ENCODE measurements around the gene NAP1L1.
A peak's percentile ranks its signal among the peaks of the same experiment; 100 is the strongest.

Gene NAP1L1

GRCh38 chr12:76031414-76032042 lies 53.0 kb downstream of the NAP1L1 start, which contains the start of gene PHLDA1:
Gene PHLDA1, minus strand, starts transcription at chr12:76031776.
- peak within 1 kb of the TSS; percentile 63 for H3K27ac ChIP-seq (replicated peaks)

DNA sequence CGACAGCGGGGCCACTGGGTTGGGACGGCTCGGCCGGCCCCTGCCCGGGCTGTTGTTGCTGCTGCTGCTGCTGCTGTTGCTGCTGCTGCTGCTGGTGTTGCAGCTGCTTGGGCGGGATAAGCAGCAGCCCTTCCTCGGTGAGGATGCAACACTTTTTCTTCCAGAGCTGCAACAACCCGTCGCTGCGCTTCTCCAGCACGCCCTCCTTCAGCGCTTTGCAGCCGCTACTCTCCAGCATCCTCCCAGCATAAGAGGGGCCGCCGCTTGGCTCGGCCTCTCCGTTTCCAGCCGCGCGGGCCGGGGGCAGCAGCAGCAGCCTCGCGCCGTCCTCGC lies 53.4 kb downstream of the NAP1L1 start:
- peak overlapping the region; percentile 64 for H3K4me3 ChIP-seq (replicated peaks; ENCODE audit: insufficient read depth, low read length)
- peaks cover 8% of the 10 kb centered on the region for H3K27me3 ChIP-seq (ENCODE audit: insufficient read depth, poor library complexity, severe bottlenecking)
- no peak overlapping the region for H3K27ac ChIP-seq (replicated peaks)
- no peak for DNase-seq (ENCODE audit: low read depth in 1 of 2, low spot score in 1 of 2)
- TF ChIP-seq, protein P1, sequence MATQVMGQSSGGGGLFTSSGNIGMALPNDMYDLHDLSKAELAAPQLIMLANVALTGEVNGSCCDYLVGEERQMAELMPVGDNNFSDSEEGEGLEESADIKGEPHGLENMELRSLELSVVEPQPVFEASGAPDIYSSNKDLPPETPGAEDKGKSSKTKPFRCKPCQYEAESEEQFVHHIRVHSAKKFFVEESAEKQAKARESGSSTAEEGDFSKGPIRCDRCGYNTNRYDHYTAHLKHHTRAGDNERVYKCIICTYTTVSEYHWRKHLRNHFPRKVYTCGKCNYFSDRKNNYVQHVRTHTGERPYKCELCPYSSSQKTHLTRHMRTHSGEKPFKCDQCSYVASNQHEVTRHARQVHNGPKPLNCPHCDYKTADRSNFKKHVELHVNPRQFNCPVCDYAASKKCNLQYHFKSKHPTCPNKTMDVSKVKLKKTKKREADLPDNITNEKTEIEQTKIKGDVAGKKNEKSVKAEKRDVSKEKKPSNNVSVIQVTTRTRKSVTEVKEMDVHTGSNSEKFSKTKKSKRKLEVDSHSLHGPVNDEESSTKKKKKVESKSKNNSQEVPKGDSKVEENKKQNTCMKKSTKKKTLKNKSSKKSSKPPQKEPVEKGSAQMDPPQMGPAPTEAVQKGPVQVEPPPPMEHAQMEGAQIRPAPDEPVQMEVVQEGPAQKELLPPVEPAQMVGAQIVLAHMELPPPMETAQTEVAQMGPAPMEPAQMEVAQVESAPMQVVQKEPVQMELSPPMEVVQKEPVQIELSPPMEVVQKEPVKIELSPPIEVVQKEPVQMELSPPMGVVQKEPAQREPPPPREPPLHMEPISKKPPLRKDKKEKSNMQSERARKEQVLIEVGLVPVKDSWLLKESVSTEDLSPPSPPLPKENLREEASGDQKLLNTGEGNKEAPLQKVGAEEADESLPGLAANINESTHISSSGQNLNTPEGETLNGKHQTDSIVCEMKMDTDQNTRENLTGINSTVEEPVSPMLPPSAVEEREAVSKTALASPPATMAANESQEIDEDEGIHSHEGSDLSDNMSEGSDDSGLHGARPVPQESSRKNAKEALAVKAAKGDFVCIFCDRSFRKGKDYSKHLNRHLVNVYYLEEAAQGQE (IDR thresholded peaks at IDR 0.05; ENCODE audit: insufficient replicate concordance, low read depth) = no peak
- no peak for TF ChIP-seq POLR2AphosphoS5 (IDR thresholded peaks at IDR 0.05; ENCODE audit: low read depth)
- TF ChIP-seq SPI1 (IDR thresholded peaks at IDR 0.05; ENCODE audit: borderline replicate concordance, low read depth) = no peak
- no peak for TF ChIP-seq GABPA (IDR thresholded peaks at IDR 0.05; ENCODE audit: low read depth)
- TF ChIP-seq CTCF (IDR thresholded peaks at IDR 0.05; ENCODE audit: insufficient read depth, low read length) = no peak

More at GRCh38 chr12:76031414-76032042, 53.0 kb downstream of the NAP1L1 start, which contains the start of gene PHLDA1:
- peak; percentile 56 to 85 for DNase-seq (ENCODE audit: low read depth in 1 of 2, low spot score in 1 of 2)
- TF ChIP-seq CTCF (IDR thresholded peaks at IDR 0.05; ENCODE audit: insufficient read depth, low read length) = peak; percentile 24
- TF ChIP-seq, protein P1 (IDR thresholded peaks at IDR 0.05; ENCODE audit: insufficient replicate concordance, low read depth) = no peak
- TF ChIP-seq POLR2AphosphoS5 (IDR thresholded peaks at IDR 0.05; ENCODE audit: low read depth) = peak; percentile 49; the same call in 1 of the 2 replicates
- TF ChIP-seq GABPA (IDR thresholded peaks at IDR 0.05; ENCODE audit: low read depth) = no peak
- TF ChIP-seq SPI1 (IDR thresholded peaks at IDR 0.05; ENCODE audit: borderline replicate concordance, low read depth) = no peak
- peaks cover 8% of the 10 kb centered on the region for H3K27me3 ChIP-seq (ENCODE audit: insufficient read depth, poor library complexity, severe bottlenecking)
- peak within 1 kb of the TSS; percentile 64 for H3K4me3 ChIP-seq (replicated peaks; ENCODE audit: insufficient read depth, low read length)

GRCh38 chr12:76030341-76031080 lies 54.0 kb downstream of the NAP1L1 start:
- no peak overlapping the region for H3K27ac ChIP-seq (replicated peaks)
- no peak for TF ChIP-seq POLR2AphosphoS5 (IDR thresholded peaks at IDR 0.05; ENCODE audit: low read depth)
- TF ChIP-seq CTCF (IDR thresholded peaks at IDR 0.05; ENCODE audit: insufficient read depth, low read length) = no peak
- no peak for TF ChIP-seq SPI1 (IDR thresholded peaks at IDR 0.05; ENCODE audit: borderline replicate concordance, low read depth)
- TF ChIP-seq, protein P1 (IDR thresholded peaks at IDR 0.05; ENCODE audit: insufficient replicate concordance, low read depth) = no peak
- no peak for TF ChIP-seq GABPA (IDR thresholded peaks at IDR 0.05; ENCODE audit: low read depth)
- peak in 1 of 2 experiments; percentile 34 for DNase-seq (ENCODE audit: low read depth in 1 of 2, low spot score in 1 of 2)

More at GRCh38 chr12:76030341-76031080, 54.0 kb downstream of the NAP1L1 start:
- H3K4me3 ChIP-seq (replicated peaks; ENCODE audit: insufficient read depth, low read length) = peak overlapping the region; percentile 64
- peaks cover 8% of the 10 kb centered on the region for H3K27me3 ChIP-seq (ENCODE audit: insufficient read depth, poor library complexity, severe bottlenecking)
